Spleen (tissue), 3 donors: ENCODE data around the gene GOLGA2.

Experiments used
- POLR2A ChIP-seq, 3 donors: fragments of 450-650 bp; IDR thresholded peaks; one replicate each; pipeline ENCODE4 v1.5.1; 2017; ENCODE audit warnings: antibody characterized with exemption in 3 of 3, mild to moderate bottlenecking in 1 of 3
- POLR2AphosphoS5 ChIP-seq, 3 donors: sonication (generic); formaldehyde crosslinking; IDR thresholded peaks; one replicate each; pipeline ENCODE4 v1.5.1; 2017; ENCODE audit warnings: antibody characterized with exemption in 3 of 3

- TF ChIP-seq POLR2A (IDR thresholded peaks at IDR 0.05): no peak
- TF ChIP-seq POLR2AphosphoS5 (IDR thresholded peaks at IDR 0.05): no peak
Observed at GRCh38 chr9:128231638-128232527, 43.9 kb downstream of the GOLGA2 start.
